Measurements from ENCODE around the gene NSL1.
"Not testable (repeated sequence)": the region's sequence is repeated elsewhere in the genome, so short reads cannot be mapped to it uniquely, and the experiment has no call there.

Gene NSL1

GRCh38 chr1:212749821-212750535, 41.6 kb downstream of the NSL1 start:
- peak; percentile 30 to 33 for DNase-seq

- DNase-seq = no peak
Measured at GRCh38 chr1:212746546-212746945, 45.0 kb downstream of the NSL1 start.

DNA sequence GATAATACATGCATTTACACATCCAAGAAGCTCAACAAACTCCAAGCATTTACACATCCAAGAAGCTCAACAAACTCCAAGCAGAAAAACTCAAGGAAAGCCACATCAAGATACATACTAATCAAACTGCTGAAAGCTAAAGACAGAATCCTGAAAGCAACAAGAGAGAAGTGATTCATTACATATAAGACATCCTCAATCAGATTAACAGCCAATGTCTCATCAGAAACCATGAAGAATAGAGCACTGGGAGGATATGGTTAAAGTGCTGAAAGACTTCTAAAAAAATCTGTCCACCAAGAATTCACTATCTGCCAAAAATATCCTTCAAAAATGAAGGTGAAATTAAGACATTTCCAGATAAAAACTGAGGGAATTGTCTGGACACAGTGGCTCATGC, 46.3 kb downstream of the NSL1 start:
- no peak for DNase-seq

DNA sequence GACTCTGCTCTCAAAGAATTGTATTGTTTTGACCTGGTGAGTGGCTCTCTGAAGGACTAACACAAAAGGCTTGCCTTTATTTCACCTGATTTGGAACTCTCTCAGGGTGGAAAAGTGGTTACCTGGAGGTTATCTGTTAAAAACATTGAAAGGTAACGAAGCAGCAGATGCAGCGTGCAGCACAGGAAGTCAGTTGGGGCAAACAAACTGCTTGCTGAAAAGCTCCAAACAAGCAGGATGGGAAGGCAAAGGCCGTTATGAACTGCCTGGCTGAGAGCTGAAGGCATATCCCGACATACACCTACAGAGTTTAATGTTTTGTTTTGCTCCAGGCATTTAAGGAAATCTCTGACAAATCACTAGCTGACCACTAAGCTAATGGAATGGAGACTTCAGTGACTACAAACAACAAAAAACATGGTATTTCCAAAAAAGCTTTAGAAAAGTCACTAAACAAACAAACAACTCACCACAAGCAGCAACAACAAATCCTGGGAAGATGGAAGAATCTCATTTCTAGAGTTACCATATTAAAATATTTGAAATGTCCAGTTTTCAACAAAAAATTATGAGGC, 47.6 kb downstream of the NSL1 start:
- DNase-seq = no peak

DNA sequence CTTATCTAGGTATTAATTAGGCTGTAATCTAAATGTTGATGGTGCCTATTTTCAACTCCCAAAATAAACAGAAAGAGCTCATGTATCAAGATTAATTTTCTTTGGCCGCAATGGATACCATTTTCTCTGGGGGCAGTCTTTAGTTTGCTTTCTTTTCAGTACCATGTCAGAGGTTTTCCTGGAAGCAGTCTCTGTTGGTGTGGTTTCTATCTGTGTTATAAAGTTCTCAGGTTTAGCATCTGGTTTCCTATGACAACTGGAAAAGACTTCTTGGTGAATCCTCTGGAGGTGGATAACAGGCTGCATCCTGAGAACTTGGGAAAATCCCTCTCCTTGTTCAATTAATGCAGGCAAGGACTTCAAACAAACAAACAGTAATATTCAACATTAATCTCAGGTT, 53.2 kb downstream of the NSL1 start:
- DNase-seq = no peak

GRCh38 chr1:212737559-212737958, 54.0 kb downstream of the NSL1 start:
- DNase-seq = no peak

- DNase-seq = no peak
Measured at GRCh38 chr1:212733109-212733508, 58.5 kb downstream of the NSL1 start.

DNA sequence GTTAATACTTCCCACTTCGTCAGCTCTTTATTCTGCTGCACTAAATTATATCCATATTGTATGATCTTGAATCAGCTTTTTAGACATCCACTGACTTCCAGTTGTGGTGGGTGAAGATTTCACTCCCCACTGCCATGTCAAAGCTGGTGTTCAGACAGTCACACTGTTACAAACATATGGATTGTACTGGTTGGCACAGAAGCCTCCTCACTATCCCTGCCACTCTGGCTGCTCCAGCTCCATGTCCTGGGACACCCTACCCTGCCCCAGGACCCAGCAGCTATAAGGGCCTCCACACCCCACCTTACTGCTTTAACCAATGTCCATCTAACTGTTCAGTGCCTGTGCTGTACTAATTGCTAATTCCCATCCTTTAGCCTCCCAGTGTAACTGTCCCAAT, 59.9 kb downstream of the NSL1 start:
- DNase-seq = no peak

GRCh38 chr1:212728606-212729005, 63.0 kb downstream of the NSL1 start:
- no peak for DNase-seq

- no peak for DNase-seq
Measured at GRCh38 chr1:212727386-212728181, 64.0 kb downstream of the NSL1 start.

DNA sequence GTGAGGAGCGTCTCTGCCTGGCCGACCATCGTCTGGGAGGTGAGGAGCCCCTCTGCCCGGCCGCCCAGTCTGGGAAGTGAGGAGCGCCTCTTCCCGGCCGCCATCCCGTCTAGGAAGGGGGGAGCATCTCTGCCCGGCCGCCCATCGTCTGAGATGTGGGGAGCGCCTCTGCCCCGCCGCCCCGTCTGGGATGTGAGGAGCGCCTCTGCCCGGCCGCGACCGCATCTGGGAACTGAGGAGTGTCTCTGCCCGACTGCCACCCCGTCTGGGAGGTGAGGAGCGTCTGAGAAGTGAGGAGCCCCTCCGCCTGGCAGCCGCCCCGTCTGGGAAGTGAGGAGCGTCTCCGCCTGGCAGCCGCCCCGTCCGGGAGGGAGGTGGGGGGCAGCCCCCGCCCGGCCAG, 66.9 kb downstream of the NSL1 start:
- not testable (repeated sequence) for DNase-seq

DNA sequence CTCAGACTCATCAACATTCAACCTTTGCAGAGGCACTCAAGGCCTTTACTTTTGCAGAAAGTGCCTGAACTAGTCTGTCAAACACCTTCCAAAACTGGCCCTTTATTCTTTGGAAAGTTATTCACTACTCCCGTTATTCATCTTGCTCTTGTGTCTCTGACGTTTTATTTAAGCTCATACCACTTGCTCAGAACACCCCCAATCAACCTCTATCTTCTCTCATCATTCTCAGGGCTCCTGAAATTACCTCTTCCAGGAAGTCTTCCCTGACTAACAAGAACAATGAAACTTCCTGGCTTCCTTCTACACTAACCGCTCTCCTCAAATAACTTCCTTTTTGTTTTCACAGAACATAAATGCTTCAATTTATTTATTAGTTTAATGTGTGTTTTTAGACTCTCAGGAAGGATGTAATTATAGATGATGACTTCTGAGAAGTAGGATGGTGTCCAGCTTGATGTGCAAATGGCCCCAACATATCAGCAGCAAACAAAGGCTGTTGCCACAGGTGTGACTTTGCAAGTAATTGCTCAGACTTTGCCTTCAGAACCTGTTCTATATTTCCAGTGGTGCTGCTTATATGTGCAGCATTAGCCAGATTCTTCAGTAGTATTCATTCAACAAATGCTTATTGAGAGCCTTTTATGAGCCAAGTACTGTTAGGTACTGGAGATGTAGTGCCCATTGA, 69.2 kb downstream of the NSL1 start:
- DNase-seq = no peak

GRCh38 chr1:212721388-212722247, 70.0 kb downstream of the NSL1 start:
- peak; percentile 14 to 26 for DNase-seq

DNA sequence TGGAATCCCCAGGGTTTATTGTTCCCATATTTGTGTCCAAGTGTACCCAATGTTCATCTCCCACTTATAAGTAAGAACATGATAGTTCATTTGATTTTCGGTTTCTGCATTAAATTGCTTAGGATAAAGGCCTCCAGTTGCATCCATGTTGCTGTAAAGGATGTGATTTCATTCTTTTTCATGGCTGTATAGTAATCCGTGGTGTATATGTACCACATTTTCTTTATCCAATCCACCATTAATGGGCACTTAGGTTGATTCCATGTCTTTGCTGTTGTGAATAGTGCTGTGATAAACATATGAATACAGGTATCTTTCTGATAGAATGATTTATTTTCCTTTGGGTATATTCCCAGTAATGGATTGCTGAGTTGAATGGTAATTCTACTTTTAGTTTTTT, 71.9 kb downstream of the NSL1 start:
- no peak for DNase-seq

- peak; percentile 50 to 55 for DNase-seq
Measured at GRCh38 chr1:212718499-212718898, 73.1 kb downstream of the NSL1 start.

GRCh38 chr1:212716161-212716560, 75.4 kb downstream of the NSL1 start:
- no peak for DNase-seq

DNA sequence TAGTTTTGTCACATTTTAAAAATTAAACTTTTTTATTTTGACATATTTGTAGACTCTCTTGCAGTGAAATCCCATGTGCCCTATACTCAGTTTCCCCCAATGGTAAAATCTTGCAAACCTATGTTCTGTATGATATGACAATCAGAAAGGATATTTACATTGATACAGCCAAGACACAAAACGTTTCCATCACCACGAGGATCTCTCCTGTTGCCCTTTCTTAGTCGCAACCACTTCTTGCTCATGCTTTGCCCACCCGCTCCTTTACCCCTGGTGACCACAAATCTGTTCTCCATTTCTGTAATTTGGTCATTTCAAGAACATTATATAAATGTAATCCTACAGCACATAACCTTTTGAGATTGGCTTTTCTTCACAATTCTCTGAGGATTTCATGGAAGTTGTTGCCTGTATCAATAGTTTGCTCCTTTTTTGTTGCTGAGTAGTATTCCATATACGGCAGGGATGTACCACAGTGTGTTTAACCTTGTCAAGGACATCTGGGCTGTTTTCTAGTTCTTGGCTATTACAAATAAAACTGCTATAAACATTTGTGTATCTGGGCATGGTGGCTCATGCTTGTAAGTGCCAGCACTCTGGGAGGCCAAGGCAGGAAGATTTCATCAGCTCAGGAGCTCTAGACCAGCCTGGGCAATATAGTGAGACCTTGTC, 78.0 kb downstream of the NSL1 start:
- no peak for DNase-seq

DNA sequence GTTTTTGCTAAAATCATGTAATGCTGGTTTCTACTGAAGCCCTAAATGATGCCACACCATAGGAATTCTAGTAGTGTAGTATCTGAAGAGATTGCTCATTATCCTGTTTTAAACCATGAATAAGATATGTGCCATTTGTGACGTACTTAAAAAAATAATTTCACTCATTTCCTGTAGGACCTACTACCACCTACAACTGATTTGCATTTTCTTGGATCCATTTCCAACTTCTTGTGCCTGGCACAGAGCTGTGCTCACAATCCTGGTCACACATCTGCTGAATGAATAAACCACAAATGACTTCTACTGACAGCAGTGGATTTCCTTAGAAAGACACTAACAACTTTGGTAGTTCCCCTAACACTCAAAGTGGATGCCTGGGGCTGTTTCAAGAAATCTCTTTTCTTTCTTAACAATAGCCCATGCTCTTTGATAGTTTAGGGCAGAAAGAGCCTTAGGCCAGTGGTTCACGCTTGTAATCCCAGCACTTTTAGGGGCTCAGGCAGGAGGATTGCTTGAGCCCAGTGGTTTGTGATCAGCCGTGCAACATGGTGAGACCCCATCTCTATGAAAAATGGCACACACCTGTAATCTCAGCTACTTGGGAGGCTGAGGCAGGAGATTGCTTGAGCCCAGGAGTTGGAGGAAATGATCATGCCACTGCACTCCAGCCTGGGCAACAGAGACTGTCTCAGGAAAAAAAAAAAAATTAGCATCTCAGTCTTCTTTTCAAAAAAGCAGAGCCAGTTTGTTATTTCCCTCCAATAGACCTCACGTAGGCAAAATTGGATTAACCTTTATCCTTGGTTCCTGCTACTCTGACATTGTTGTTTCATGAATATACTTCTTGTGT, 78.9 kb downstream of the NSL1 start:
- no peak for DNase-seq

- DNase-seq = not testable (repeated sequence)
Measured at GRCh38 chr1:212711974-212712373, 79.6 kb downstream of the NSL1 start.

DNA sequence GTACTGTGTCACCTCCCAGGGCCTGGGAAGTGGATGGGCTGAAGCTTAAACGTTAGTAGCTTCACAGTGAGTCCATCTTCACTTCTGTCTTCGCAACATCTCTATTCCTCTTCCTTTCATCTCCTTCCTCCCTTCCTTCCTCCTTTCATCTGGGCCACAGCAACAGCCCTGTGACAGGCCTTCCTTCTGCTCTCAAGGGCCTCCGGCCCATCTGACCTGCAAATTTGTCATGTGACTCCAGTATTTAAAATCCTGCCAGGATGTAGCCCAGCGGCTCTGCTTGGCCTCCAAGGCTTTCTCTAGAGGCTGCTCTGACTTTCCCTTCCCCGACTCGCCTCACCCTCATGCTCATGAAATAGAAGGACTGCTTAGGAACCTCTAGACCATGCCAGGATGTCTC, 81.0 kb downstream of the NSL1 start:
- DNase-seq = no peak
